ENCODE results near the gene KHDRBS2.

Gene KHDRBS2

DNA sequence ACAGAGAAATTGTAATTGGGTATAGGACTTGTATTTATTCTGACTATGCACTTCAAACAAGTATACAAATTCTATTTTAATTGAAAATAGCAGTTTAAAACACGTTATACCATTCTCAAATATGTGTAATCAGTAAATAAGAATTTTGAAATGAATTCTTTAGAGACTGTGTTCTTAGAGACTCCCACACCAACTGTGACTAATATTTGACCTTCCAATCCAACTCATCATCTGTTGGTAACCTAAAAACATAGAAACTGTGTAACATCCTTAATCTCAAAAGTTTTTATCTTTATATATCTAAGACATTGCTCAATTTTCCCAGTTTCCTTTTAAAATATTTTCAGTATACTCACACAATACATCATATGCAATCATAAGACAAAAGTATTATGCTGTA lies 83.9 kb downstream of the KHDRBS2 start:
- Histone ChIP-seq H3K4me3 (ENCODE audit: low read length) (no peak overlapping the region), H2AFZ (ENCODE audit: low read depth, low read length) (no peak overlapping the region), H4K20me1 (ENCODE audit: insufficient read depth, low read length) (no peaks in the 10 kb centered on the region), H3K4me1 (ENCODE audit: low read length) (no peaks in the 10 kb centered on the region), H3K9ac (ENCODE audit: low read length) (no peak overlapping the region), H3K79me2 (ENCODE audit: low read length) (no peaks in the 10 kb centered on the region), H3K27me3 (ENCODE audit: low read depth, low read length) (no peaks in the 10 kb centered on the region), H3K27ac (ENCODE audit: low read length) (no peak overlapping the region), H3K9me3 (ENCODE audit: insufficient read depth, low read length) (no peaks in the 10 kb centered on the region), H3K36me3 (replicated peaks; ENCODE audit: low read depth, low read length) (no peaks in the 10 kb centered on the region), H3K4me2 (ENCODE audit: low read length) (no peak overlapping the region)
- TF ChIP-seq, protein P1, sequence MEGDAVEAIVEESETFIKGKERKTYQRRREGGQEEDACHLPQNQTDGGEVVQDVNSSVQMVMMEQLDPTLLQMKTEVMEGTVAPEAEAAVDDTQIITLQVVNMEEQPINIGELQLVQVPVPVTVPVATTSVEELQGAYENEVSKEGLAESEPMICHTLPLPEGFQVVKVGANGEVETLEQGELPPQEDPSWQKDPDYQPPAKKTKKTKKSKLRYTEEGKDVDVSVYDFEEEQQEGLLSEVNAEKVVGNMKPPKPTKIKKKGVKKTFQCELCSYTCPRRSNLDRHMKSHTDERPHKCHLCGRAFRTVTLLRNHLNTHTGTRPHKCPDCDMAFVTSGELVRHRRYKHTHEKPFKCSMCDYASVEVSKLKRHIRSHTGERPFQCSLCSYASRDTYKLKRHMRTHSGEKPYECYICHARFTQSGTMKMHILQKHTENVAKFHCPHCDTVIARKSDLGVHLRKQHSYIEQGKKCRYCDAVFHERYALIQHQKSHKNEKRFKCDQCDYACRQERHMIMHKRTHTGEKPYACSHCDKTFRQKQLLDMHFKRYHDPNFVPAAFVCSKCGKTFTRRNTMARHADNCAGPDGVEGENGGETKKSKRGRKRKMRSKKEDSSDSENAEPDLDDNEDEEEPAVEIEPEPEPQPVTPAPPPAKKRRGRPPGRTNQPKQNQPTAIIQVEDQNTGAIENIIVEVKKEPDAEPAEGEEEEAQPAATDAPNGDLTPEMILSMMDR (IDR thresholded peaks at IDR 0.05; ENCODE audit: low read depth, low read length), result no peak
- no peak for TF ChIP-seq EZH2phosphoT487 (IDR thresholded peaks at IDR 0.05; ENCODE audit: low read depth)

DNA sequence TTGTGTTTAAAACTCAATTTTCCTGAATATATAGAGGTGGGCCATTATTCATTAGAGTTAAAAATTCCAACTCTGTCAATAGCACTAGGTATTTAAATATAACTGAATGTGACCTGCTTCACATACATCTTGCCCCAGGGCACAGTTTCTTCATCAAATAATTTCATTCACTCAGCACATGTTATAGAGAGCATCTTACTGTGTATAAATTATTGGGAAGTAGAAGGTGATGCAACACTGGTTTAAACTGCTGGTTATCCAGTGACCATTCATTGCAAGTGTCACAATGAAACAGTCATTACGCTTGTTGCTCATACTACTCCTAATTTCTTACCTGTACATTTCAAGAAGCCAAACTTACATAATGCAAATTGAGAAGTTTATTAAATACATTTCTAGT lies 93.4 kb downstream of the KHDRBS2 start:
- H4K20me1 ChIP-seq (ENCODE audit: insufficient read depth, low read length), result no peaks in the 10 kb centered on the region
- H3K4me3 ChIP-seq (ENCODE audit: low read length), result no peak overlapping the region
- no peaks in the 10 kb centered on the region for H3K79me2 ChIP-seq (ENCODE audit: low read length)
- no peaks in the 10 kb centered on the region for H3K36me3 ChIP-seq (replicated peaks; ENCODE audit: low read depth, low read length)
- H2AFZ ChIP-seq (ENCODE audit: low read depth, low read length), result no peak overlapping the region
- no peak overlapping the region for H3K27ac ChIP-seq (ENCODE audit: low read length)
- H3K9me3 ChIP-seq (ENCODE audit: insufficient read depth, low read length), result no peaks in the 10 kb centered on the region
- H3K27me3 ChIP-seq (ENCODE audit: low read depth, low read length), result no peaks in the 10 kb centered on the region
- H3K9ac ChIP-seq (ENCODE audit: low read length), result no peak overlapping the region
- no peak overlapping the region for H3K4me2 ChIP-seq (ENCODE audit: low read length)
- H3K4me1 ChIP-seq (ENCODE audit: low read length), result no peaks in the 10 kb centered on the region
- TF ChIP-seq EZH2phosphoT487 (IDR thresholded peaks at IDR 0.05; ENCODE audit: low read depth), result no peak
- TF ChIP-seq, protein P1 (IDR thresholded peaks at IDR 0.05; ENCODE audit: low read depth, low read length), result no peak

DNA sequence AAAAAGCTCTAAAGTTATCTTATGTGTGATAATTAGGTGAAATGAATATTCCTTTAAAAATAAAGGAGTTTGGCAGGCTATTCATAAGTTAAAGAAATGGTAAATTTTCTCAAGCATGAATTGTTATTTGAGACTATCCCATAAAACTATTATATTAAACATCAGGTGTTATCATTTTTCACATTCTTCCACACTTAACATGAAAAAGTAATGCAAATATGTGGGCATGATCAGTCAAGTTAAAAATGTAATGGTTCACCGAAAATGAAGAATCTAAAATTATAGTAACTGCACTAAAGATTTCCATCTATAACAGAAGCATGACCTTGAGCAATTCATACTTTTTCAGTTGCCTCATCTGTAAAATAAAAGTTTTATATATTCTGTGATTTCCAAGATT lies 110.8 kb downstream of the KHDRBS2 start:
- H2AFZ ChIP-seq (ENCODE audit: low read depth, low read length), result no peak overlapping the region

DNA sequence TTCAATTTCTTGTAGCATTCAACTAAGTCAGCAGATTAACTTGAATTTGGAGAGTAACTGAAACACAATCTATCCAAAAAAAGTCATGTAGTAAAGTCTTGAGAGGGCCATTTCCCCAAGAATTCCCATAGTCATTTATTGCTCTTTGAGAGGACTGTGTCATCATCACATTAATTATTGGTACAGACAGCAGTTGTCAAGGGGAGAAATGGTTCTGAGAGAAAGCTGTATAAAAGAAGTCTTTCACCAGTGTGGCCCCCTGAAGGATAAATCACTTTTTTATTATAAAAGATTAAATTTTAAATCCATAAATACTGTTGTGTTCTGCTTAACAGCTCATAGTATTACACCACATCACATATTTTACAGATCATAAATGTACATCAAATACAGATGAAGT lies 111.5 kb downstream of the KHDRBS2 start:
- TF ChIP-seq, protein P1 (IDR thresholded peaks at IDR 0.05; ENCODE audit: low read depth, low read length), result no peak
- TF ChIP-seq EZH2phosphoT487 (IDR thresholded peaks at IDR 0.05; ENCODE audit: low read depth), result no peak
- H3K4me2 ChIP-seq (ENCODE audit: low read length), result no peak overlapping the region

More for the DNA sequence above, 110.8 kb downstream of the KHDRBS2 start:
- no peaks in the 10 kb centered on the region for H3K36me3 ChIP-seq (replicated peaks; ENCODE audit: low read depth, low read length)
- no peaks in the 10 kb centered on the region for H3K27me3 ChIP-seq (ENCODE audit: low read depth, low read length)
- no peak for TF ChIP-seq EZH2phosphoT487 (IDR thresholded peaks at IDR 0.05; ENCODE audit: low read depth)
- TF ChIP-seq, protein P1 (IDR thresholded peaks at IDR 0.05; ENCODE audit: low read depth, low read length), result no peak
- no peaks in the 10 kb centered on the region for H3K79me2 ChIP-seq (ENCODE audit: low read length)
- no peak overlapping the region for H3K4me2 ChIP-seq (ENCODE audit: low read length)
- no peak overlapping the region for H3K9ac ChIP-seq (ENCODE audit: low read length)
- no peak overlapping the region for H3K27ac ChIP-seq (ENCODE audit: low read length)
- no peaks in the 10 kb centered on the region for H4K20me1 ChIP-seq (ENCODE audit: insufficient read depth, low read length)
- H3K9me3 ChIP-seq (ENCODE audit: insufficient read depth, low read length), result no peaks in the 10 kb centered on the region
- H3K4me1 ChIP-seq (ENCODE audit: low read length), result no peaks in the 10 kb centered on the region
- H3K4me3 ChIP-seq (ENCODE audit: low read length), result no peak overlapping the region

More for the DNA sequence above, 111.5 kb downstream of the KHDRBS2 start:
- Histone ChIP-seq H3K4me3 (ENCODE audit: low read length) (no peak overlapping the region), H3K9me3 (ENCODE audit: insufficient read depth, low read length) (no peaks in the 10 kb centered on the region), H3K36me3 (replicated peaks; ENCODE audit: low read depth, low read length) (no peaks in the 10 kb centered on the region), H3K9ac (ENCODE audit: low read length) (no peak overlapping the region), H2AFZ (ENCODE audit: low read depth, low read length) (no peak overlapping the region), H3K4me1 (ENCODE audit: low read length) (no peaks in the 10 kb centered on the region), H3K27me3 (ENCODE audit: low read depth, low read length) (no peaks in the 10 kb centered on the region), H3K79me2 (ENCODE audit: low read length) (no peaks in the 10 kb centered on the region), H3K27ac (ENCODE audit: low read length) (no peak overlapping the region), H4K20me1 (ENCODE audit: insufficient read depth, low read length) (no peaks in the 10 kb centered on the region)
